OCI-LY3 (cell line): ENCODE data around the gene NAA30.

ENCODE experiments used
- EZH2phosphoT487 ChIP-seq: fragments of 200-600 bp; shearing (Covaris generic); IDR thresholded peaks from 2 replicates; pipeline ENCODE4 v1.6.1; 2018; ENCODE audit warnings: antibody characterized with exemption, mixed run types, low read depth
- TF ChIP-seq, protein P1 (sequence below): fragments of 200-600, 300-600 bp; sonication (generic); IDR thresholded peaks from 2 replicates; pipeline ENCODE4 v1.5.1; 2014; ENCODE audit warnings: antibody characterized with exemption, low read length, low read depth

DNA sequence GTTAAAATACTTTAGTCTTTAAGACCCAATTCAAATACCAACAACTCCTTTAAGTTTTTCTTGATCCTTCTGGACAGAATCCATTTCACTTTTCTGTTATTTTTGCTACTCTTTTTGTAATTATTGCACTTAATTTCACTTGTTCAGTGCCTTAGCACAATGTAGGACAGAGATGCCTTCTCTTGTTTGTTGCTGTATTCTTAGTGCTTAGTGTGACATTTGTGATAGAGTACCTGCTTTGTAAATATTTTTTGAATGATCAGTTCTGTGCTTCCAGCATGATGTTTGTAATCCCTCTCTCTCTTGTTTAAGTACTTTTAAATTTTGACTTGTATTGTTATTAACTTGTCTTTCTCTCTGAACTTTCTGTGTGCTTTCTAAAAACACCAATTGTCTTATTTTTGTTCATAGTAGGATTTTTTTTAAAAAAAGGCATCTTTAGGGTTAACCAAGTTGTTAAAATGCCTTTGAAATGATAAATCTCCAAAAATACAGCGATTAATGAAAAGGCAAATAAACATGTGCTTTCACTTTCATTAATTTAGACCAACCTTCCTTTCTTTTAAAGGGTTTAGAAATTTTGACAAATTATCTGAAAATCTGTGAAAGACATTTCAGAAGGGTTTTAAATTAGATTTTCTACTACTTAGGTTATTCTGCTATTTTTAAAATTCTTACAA, 11.9 kb downstream of the NAA30 start:
- TF ChIP-seq, protein P1, sequence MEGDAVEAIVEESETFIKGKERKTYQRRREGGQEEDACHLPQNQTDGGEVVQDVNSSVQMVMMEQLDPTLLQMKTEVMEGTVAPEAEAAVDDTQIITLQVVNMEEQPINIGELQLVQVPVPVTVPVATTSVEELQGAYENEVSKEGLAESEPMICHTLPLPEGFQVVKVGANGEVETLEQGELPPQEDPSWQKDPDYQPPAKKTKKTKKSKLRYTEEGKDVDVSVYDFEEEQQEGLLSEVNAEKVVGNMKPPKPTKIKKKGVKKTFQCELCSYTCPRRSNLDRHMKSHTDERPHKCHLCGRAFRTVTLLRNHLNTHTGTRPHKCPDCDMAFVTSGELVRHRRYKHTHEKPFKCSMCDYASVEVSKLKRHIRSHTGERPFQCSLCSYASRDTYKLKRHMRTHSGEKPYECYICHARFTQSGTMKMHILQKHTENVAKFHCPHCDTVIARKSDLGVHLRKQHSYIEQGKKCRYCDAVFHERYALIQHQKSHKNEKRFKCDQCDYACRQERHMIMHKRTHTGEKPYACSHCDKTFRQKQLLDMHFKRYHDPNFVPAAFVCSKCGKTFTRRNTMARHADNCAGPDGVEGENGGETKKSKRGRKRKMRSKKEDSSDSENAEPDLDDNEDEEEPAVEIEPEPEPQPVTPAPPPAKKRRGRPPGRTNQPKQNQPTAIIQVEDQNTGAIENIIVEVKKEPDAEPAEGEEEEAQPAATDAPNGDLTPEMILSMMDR = no peak
- TF ChIP-seq EZH2phosphoT487 = no peak
